Measurements from ENCODE around the gene MAP4K4.

Gene MAP4K4

DNA sequence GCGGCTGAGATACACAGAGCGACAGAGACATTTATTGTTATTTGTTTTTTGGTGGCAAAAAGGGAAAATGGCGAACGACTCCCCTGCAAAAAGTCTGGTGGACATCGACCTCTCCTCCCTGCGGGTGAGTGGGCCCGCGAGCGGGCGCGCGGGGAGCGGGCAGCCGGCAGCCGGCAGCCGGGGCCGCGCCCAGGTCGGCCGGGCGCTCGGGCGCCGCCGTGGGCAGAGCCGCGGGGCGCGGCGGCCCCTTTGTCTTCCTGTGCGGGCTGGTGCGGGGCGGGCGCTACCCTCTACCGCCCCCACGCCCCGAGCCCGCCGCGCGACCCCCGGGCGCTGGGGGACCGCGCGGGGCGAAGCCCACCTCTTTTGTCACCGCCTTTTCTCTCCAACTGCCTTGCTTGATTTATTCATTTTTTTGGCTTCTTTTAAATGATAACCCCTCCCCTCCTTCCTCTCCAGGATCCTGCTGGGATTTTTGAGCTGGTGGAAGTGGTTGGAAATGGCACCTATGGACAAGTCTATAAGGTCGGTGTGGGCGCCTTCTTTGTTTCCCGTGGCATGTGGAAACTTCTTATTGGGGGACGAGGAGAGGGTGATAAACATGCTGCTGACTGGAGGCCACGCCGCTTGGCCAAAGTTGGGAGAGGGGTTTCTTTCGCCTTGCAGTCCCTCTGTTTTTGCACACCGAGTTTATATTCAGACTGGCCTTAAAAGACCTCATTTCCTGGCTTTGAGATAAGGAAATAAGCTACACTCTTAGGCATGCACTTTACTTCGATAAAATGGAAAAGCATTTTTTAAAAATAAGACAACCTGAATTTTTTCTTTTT, 722 bp downstream of the MAP4K4 start:
- TF ChIP-seq JUND (IDR thresholded peaks at IDR 0.05; ENCODE audit: low read depth): no peak

DNA sequence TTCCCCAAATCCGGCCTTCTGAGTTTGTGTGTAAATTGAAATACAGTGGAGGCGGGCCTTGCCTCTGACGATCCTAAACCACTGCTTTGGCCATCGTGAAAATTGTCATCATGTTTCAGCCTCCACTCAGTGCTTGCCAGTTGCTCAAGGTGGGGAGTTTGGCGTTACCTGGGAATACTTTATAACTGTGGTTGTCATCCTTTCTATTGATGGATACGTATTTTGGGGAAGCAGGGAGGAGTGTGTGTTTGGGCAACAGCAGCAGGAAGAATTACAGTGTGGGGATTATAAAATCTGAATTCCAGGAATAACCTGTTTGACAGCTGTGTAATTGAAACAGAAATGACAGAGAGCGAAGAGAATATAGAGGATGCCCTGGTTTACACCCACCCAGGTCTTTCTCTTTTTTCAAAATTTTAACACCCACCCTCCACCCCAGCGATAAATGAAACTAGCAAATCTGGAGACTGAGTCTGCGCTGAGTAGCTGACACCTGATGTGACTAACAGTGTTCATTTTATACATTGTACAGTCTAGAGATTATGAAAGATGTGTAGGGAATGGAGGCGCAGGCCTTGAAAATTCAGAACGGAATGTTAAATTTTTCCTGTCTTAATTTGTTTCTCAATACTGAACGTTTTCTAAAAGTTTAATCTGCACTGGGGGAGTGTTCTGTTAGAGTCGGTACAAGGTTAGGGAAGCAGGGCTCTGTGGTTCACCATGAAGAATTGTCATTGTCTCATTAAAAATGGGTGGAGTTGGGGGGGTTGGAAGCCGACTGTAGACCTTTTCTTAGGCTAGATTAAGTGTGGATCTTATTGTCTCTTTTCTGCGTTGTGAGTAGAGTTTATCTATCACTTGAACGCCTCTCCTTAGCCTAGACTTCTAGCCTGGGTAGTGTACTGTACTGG, 1.6 kb downstream of the MAP4K4 start:
- no peak for TF ChIP-seq JUND (IDR thresholded peaks at IDR 0.05; ENCODE audit: low read depth)
- in situ Hi-C loops (cut with HindIII; ENCODE audit: low pct_unique_long_range_greater_than_20kb, low sequenced_read_pairs): no loop called here
- DNase-seq (ENCODE audit: low read depth in 1 of 2, low spot score in 1 of 2): peak; percentile 38 to 52

More for the DNA sequence above, 722 bp downstream of the MAP4K4 start:
- in situ Hi-C loops (cut with HindIII; ENCODE audit: low pct_unique_long_range_greater_than_20kb, low sequenced_read_pairs): no loop called here
- DNase-seq (ENCODE audit: low read depth in 1 of 2, low spot score in 1 of 2): peak in 1 of 2 experiments; percentile 5

DNA sequence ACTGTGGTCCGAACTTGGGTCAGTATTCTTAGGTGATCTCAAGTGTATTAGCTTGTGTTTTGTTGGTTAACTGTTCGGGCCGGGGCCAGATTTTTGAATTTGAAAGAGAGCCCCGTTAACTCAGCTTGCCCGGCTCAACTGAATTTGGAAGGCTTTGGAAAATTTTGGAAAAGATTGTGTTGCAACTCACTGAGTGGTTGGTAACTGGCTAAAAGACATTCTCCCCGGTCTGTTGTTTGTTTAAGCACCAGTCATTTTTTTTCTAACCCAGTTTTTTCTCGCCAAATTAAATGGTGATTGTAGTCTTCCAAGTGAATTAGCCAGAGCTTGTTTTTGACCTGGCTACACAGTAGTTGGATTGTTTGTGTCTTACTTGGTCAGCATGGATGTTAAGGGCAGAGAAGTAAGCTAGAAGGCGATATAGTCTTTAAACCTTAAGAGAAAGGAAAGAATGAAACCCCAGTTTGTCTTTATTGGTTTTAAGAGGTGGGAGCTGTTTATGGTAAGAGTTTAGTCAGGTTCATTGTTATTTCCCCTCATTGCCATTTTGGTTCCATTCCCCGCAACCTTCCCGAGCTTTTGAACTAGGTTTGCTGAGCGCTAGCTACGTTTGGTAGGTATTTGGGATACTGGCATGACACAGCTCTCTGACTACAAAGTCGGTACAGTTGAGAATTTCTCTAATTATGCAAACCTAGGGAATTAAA, 2.4 kb downstream of the MAP4K4 start:
- no peak for TF ChIP-seq JUND (IDR thresholded peaks at IDR 0.05; ENCODE audit: low read depth)
- DNase-seq (ENCODE audit: low read depth in 1 of 2, low spot score in 1 of 2): no peak
- in situ Hi-C loops (cut with HindIII; ENCODE audit: low pct_unique_long_range_greater_than_20kb, low sequenced_read_pairs): no loop called here

DNA sequence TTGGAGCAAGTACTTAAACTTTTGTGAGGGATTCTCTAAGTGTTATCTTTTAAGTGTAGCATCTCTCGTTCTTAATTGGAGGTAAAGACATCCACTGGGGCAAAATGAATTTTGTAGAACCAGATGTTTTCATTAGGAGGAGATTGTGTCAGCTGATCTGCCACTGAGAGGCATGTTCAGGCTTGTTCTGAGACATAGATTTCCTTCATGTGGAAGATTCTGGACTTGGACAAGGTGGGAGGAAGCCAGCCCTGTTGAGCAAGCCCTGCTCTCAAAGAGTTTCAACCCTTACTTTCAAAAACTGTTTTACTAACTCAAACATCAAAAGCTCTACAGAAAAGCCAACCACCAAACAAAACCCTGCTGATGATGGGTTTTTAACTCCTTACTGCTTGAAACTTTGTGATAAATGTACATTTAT, 6.5 kb downstream of the MAP4K4 start:
- DNase-seq (ENCODE audit: low read depth in 1 of 2, low spot score in 1 of 2): no peak
- TF ChIP-seq JUND (IDR thresholded peaks at IDR 0.05; ENCODE audit: low read depth): no peak
- in situ Hi-C loops (cut with HindIII; ENCODE audit: low pct_unique_long_range_greater_than_20kb, low sequenced_read_pairs): no loop called here

DNA sequence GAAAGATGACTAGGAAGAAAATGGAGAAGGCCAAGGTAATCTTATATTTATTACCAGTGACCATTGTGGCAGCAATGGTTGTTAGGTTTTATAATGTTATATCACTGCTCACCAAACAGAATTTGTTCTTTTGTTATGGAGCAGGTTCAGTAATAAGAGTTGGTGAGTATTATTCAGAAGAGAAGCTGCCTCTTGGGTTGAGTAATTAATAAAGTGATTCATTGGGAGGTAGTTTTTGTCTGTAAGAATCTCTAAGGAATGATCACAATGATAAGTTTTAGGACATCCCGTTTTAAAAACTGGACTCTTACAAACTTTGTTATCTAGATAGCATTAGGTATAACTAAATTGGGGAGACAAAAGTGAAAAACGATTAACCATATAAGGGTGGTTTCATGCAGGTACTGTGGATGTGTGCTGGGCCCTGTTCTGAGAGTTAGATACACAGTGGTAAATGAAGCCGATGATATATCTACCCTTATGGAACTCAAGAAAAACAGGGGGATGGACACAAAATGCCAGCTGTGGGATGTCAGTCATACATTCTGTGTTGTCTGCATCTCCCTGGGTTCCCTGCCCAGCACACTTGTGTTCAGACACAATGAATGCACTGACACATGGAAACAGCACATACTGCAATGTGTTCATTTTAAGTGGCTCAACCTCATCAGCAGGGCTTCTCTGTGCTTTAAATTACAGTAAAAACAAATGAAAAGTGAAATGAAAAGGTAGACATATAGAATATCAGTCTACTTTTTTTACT, 7.5 kb downstream of the MAP4K4 start:
- in situ Hi-C loops (cut with HindIII; ENCODE audit: low pct_unique_long_range_greater_than_20kb, low sequenced_read_pairs): no loop called here
- no peak for DNase-seq (ENCODE audit: low read depth in 1 of 2, low spot score in 1 of 2)
- no peak for TF ChIP-seq JUND (IDR thresholded peaks at IDR 0.05; ENCODE audit: low read depth)

DNA sequence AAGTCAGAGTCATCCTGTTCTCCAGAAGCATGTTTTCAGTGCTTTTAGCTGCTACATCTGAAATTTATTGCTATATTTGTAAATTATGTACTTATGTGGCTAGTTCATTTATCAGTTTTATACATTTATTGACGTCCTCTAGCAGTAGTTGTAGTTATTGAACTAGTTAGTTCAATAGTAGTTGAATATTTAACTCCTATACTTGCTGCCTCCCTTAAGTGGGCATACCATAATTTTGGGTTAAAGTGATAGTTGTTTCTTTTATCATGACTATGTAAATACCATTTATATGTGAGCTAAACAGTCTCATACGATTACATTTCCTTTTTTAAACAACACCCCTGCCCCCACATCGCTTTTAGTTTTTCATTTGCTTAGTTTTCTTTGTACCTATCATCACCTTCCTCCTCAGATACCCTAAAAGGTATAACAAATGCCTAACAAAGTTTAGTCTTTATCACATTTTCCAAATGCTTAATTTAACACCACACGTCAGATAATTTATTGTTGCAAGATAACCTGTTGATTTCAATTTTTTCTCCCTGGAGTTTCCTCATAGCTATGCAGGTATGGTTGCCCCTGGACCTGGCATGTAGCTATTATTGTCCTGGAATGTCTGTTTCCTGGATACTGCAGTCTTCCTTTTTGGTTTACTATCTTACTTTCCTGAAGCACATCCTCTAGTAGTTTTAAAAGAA, 8.8 kb downstream of the MAP4K4 start:
- no peak for DNase-seq (ENCODE audit: low read depth in 1 of 2, low spot score in 1 of 2)
- in situ Hi-C loops (cut with HindIII; ENCODE audit: low pct_unique_long_range_greater_than_20kb, low sequenced_read_pairs): no loop called here
- TF ChIP-seq JUND (IDR thresholded peaks at IDR 0.05; ENCODE audit: low read depth): no peak

DNA sequence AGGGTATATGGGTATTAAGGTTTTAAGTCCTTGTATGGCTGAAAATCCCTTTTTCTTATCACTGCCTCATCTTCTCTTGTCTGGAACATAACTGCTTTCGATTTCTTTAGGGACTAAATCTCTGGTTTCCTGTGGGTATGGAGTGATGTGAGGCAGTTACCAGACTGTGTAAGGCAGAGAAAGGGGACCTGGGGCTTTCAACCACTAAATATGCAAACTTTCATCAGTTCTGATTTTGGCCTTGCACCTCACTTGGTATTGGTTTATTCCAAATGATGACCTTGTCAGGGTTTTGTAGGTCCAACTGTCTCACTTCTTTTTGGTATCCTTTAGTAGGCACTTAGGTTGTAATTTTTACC, 9.3 kb downstream of the MAP4K4 start:
- no peak for DNase-seq (ENCODE audit: low read depth in 1 of 2, low spot score in 1 of 2)
- in situ Hi-C loops (cut with HindIII; ENCODE audit: low pct_unique_long_range_greater_than_20kb, low sequenced_read_pairs): no loop called here
- TF ChIP-seq JUND (IDR thresholded peaks at IDR 0.05; ENCODE audit: low read depth): no peak

DNA sequence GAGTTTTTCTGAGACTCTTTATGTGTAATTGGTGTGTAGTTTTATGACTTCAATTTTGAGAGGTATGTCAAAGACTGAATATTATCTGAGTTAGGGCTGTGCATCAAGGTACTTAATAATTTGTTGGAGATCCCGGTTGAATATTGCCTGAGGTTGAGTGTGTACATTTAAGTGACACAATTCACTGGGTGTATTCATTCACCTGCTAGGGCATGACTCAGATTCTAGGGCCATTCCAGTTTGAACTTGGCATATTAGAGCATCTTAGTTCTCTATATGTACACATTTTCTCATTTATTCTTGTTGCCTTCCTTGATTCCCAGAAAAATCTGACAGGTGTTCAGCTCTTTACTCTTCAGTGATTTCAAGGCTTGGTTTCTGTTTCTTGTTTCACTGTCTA, 12.5 kb downstream of the MAP4K4 start:
- no peak for DNase-seq (ENCODE audit: low read depth in 1 of 2, low spot score in 1 of 2)
- in situ Hi-C loops (cut with HindIII; ENCODE audit: low pct_unique_long_range_greater_than_20kb, low sequenced_read_pairs): no loop called here
- no peak for TF ChIP-seq JUND (IDR thresholded peaks at IDR 0.05; ENCODE audit: low read depth)

DNA sequence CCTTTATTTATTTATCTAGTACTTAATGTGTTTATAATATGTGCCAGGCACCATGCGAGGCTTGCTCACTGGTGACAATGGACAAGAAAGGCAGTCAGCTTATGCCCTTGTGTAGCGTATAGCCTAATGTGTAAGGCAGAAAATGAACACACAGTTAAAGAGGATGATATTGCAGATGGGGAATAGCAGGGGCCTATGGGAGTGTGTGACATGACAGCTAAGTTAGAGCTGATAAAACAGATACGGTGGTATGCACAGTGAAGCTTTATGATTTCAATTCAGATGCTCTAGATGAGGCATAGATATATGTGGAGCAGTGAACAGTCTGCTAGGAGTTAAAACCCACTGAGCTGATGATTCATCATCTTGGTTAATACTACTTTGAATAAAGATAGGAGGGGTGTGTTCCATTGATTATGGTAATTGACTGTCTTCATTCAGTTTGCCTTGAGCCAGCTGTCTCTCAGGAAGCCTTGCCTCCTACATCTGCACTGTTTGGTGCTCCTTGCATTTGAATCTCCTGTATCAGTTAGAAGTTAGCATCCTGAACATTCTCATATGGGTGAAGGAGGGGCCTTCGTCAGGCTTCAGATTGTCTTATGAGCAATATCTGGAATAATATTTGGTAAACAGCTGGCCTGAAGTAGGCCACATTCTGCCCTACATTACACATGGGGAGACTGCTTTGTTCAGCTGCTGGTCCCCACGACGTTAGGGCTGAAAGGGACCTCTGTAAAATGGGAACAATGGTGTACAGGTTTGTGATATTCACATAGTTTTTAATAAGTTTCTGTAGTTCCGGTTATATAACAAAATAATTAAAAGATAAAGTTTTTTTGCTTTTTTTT, 13.2 kb downstream of the MAP4K4 start:
- in situ Hi-C loops (cut with HindIII; ENCODE audit: low pct_unique_long_range_greater_than_20kb, low sequenced_read_pairs): no loop called here

DNA sequence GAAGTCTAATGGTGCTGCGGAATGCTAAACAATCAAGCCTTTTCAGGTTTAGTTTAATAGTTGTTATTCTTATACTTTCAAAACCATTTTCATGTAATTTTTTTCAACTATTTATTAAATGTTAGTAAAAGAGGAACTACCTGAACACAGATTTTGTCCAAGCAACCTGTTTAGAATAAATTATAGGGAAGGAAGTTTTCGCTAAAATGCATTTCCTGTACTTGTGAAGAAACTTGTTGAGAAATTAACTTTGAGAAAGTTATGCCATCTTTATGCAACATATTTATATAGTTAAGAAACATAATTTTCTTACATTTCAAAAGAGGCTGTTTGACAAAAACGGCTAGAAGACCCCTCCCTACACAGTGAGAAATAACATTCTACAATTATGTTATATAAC, 16.6 kb downstream of the MAP4K4 start:
- in situ Hi-C loops (cut with HindIII; ENCODE audit: low pct_unique_long_range_greater_than_20kb, low sequenced_read_pairs): no loop called here
- DNase-seq (ENCODE audit: low read depth in 1 of 2, low spot score in 1 of 2): no peak
- no peak for TF ChIP-seq JUND (IDR thresholded peaks at IDR 0.05; ENCODE audit: low read depth)

More for the DNA sequence above, 13.2 kb downstream of the MAP4K4 start:
- TF ChIP-seq JUND (IDR thresholded peaks at IDR 0.05; ENCODE audit: low read depth): no peak
- no peak for DNase-seq (ENCODE audit: low read depth in 1 of 2, low spot score in 1 of 2)

Data from T47D (cell line).